HG02642 (cell line): ENCODE measurements around the gene CPEB2.

Source experiments
- ATAC-seq: cut with Tn5 transposase; IDR thresholded peaks from one replicate; pipeline ENCODE4 v1.9.1; 2021; ENCODE audit warnings: mild to moderate bottlenecking; ENCODE audit not compliant: unreplicated experiment, poor library complexity

The CPEB2 gene

DNA sequence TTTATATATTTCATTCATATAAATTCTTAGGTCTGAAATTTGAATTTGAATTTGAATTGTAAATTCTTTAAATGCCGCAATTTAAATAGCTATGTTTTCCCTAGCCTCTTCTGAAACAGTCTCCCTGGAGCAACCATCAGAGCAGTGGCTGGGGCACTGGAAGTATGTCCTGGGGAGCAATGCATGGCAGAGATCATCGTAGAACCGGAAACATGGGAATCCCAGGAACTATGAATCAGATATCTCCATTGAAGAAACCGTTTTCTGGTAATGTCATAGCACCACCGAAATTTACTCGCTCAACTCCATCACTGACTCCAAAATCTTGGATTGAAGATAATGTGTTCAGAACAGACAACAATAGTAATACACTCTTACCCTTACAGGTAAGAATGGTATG is 4.9 kb downstream of the CPEB2 start:
- ATAC-seq = no peak

DNA sequence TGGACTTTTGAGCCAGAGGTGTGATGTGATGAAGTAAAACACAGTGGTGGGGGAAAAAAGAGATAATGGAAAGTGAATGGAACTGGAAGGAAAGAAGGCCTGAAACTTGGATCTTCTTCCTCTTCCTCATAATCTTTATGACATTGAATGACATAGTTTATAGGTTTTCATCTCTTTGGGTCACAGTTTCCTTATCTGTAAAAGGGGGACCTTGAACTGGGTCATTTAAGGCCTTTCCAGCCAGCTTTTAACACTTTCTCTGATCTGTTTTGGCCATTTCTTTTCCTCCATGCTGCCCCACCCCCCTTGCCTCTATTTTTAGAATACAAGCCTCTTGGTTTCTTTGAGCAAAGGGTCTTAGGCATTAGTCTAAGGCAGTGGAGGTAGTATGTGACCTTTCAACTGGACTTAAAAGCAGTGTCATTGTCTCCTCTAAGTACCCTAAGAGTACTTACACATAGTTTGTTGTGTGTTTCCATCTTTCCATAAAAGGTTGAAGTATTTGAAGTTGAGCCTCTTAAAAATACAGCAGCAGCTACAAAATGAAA is 7.8 kb downstream of the CPEB2 start:
- no peak for ATAC-seq

DNA sequence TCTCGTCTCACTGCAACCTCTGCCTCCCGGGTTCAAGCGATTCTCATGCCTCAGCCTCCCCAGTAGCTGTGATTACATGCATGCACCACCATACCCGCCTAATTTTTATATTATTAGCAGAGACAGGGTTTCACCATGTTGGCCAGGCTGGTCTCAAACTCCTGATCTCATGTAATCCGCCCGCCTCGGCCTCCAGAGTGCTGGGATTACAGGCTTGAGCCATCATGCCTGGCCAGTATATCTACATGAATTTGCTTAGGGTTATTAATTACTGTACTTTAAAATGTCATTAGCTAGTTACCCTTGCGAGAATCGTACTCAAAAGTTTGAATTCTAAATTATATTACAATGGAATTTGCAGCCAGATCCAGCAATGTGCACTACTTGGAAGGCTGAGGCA is 8.9 kb downstream of the CPEB2 start:
- ATAC-seq = no peak

DNA sequence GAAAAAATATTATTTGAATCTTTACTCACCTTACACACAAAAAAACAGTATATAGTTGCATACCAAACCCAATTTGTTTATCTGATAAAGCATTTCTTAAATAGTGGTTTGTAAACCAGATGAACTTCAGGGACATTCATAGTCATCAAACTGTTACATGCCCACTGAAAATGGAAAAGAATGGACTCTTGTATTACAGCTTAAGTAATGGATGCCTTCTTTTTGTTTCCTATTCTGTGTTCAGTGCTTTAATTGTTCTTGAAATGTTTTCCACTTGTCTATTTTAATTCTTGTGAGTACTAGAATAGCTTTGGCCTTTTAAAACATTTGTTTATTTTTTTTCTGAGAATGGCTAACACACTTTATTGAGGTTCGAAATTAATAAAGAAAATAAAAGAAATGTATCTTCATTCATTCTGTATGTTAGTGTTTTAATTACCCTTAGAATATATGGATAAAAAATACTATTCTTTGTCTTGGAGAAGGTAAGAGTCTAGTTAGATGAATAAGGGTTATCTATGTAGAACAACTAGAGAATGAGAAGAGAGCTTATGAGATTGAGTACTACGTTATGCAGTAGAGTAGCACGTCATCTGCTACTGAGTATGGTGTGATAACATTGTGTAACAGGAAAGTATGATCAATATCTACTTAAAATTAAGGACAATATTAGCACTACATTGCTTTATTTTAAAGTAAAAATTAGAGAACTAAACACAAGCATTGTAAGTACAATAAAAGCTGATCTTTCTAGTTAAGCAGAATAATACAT is 9.9 kb downstream of the CPEB2 start:
- ATAC-seq = no peak

DNA sequence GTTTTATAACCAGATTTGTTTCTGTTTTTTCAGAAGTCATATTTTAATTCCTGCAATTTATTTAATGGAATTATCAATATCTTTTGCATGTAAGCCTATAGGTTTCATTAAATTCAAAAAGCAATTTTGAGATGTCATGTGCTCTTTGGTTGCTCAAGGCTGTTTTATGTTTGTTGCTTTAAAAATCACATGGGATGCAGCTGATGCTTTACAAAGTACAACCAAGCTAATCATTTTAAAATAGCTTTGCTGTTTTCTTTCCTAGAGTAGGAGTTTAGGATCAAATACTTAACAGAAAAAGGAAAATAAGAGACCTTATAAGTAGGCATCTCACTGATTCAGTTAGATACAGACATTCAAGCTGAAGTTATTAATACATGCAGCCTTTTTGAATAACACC is 11.3 kb downstream of the CPEB2 start:
- ATAC-seq = no peak

DNA sequence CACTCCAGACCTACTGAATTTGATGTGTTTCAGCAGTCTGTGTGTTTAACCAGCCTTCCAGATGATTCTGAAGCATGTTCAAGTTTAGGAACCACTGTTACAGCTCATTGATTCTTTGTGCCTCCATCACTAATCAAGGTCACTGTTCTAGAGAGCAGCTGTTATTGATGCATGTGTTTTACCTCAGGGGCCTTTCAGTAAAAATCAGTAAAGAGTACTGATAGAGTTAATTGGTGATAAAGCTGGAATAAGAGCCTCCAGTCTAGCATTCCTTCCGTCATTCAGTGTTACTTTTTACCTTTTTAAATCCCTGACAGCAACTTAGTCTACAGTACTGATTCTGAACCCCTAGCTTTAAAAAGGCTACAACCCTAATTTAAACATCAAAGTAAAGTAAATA is 12.9 kb downstream of the CPEB2 start:
- ATAC-seq = no peak

DNA sequence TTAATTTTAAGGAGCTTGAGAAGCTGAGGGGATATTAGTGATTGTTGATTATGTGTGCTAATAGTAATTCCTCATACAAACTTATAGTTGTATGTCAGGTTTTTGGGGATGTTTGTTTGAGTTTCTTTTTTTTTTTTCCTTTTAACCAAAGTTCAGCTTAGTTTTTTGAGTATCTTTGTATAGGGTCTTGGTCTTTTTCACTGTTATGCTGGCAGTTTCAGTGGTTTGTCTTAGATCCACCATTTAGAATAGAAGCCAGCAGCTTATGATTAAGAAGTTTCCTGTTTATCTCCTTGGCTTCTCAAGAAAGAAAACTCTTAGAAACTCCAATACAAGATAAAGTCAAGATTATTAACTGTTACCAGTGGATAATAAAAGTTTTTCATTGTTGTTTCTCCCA is 16.1 kb downstream of the CPEB2 start:
- no peak for ATAC-seq

DNA sequence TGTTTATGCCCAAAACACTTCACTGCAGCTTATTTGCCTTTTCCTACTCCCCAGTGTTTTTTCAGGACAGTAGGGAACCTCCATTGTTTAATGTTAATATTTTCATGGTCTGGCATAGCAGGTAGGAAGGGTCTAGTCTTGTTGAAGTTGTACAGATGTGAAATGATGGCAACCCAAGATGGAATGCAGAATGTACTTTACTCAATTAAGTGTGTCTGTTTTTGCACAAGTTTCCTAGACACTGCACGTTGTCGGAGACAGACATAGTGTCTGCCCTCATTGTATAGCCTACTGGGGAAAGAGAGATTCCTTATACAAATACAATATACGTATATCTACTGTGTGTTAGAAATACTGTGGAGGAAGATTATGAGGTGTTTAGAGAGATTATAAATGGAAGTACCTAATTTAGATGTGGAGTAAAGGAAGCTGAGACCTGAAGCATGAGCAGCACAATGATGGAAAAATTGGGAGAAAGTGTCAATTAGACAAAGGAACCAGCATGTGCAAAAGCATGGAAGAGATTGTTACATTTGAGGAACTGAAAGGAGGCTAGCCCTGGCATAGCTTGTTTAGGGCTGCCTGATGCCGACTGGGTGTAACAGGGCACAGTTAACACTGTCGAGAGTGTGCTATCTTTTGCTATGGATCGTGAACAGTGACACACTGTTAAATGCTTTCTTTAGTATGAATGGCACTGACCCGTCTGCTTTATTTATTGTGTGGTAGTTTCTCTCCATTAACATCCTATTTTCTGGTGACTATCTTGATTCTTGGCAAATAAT is 18.4 kb downstream of the CPEB2 start:
- ATAC-seq = peak; percentile 51

DNA sequence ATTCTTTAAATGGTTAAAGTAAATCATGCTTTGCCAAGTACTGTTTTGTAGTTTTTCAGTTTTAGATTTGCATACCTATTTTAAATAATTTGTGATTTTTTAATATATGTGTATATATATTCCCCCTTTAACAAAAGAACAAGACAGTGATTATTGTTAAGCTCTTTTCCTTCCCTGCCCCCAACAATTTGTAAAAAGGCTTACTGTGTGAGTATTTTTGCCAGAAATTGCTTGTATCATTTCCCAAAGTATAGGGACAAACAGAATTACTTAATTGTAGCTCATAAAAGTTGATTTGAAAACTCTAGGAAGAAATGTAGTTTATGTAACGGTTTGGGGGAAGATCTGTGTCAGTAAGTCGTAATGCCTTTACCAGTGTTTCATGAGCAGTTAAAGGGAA is 19.0 kb downstream of the CPEB2 start:
- no peak for ATAC-seq

DNA sequence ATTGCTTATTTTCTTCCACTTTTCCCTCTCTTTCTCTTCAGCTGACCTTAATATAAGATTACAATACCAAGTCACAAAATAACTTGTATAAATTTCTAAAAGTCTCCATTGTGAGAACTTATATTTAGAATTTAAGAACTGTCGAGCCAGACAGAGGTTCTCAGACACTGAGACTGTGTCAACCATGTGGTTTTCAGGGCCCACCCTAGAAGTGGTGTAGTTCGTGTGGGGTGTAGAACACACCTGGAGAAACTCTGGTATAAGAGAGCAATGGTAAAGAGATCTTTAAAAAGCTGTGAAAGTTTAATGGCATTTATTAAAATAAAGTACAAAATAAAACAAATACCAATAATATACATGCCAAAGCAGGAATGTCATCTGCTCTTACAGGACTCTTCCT is 19.7 kb downstream of the CPEB2 start:
- ATAC-seq = no peak

DNA sequence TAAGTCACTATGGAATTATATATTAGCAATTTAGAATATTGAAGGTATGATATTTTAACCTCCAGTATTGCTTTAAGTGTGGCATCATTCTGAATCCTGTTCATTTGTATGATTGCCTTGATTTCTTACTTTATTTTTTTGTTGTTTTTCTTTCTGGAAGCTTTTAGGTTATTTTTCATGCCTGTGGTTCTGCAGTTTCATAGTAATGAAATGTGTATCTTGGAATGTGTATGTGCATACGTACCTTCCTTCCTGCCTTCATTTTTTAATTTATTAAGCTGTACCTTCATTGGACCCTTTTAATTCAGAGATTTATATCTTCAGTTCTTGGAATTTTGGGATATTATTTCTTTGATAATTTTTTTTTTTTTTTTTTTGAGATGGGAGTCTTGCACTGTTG is 22.1 kb downstream of the CPEB2 start:
- no peak for ATAC-seq

DNA sequence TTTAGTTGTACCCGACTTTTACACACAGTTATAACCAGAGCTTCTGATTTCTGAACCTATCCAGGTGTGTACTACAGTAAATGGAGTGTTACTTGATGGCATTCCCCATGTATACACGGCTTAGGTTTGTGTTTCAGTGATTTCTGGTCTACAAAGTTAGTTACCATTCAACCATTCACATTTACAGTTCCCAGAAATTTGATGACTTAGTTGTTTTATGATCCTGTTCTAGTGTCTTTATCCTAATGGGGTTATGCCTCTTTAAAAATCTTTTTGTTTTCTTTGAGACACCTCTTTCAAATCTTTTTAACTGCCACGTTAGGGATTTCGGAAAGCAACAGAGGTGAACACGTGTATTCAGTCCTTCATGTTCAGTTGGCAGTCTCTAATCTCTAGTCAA is 23.4 kb downstream of the CPEB2 start:
- no peak for ATAC-seq

DNA sequence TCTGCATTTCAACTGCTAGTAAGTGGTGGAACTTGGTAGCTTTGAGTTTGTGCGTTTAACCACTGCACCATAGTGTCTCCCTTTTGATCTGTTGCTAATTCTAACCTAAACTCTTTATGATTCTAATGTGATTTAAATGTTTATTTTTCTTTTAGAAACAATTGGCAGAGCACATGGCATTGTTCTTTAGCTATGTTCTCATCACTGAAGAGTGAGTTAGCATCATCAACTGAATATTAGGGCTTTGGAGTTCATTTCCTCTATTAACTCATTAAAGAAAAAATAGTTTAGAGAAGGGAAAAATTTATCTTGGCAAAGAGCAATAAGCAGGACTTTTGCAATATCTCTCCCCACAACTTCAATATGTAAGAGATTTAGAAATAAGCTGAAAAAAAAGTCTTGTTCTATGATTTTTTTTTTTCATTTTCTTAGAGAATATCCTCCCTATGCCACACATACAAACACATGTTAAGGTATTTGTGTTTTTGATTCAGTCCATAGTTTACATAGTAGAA is 25.7 kb downstream of the CPEB2 start:
- ATAC-seq = no peak

DNA sequence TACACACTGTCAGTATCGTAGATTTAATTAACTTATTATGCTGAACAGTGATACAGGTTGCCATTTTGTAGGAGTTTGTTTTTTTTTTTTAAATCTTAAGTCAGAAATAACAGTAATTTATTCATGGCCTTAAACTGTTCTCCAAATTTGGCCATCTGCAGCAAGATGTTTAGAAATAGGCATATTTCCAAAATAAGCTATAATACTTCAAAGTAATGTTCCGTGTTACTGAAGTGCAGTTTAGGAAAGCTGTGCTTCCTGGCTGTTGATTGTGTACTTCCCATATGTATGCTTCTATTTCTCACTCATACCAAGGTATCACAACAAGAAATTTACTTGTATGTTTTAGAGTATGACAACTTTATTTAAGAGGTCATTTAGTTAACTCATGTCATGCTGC is 28.9 kb downstream of the CPEB2 start:
- no peak for ATAC-seq

DNA sequence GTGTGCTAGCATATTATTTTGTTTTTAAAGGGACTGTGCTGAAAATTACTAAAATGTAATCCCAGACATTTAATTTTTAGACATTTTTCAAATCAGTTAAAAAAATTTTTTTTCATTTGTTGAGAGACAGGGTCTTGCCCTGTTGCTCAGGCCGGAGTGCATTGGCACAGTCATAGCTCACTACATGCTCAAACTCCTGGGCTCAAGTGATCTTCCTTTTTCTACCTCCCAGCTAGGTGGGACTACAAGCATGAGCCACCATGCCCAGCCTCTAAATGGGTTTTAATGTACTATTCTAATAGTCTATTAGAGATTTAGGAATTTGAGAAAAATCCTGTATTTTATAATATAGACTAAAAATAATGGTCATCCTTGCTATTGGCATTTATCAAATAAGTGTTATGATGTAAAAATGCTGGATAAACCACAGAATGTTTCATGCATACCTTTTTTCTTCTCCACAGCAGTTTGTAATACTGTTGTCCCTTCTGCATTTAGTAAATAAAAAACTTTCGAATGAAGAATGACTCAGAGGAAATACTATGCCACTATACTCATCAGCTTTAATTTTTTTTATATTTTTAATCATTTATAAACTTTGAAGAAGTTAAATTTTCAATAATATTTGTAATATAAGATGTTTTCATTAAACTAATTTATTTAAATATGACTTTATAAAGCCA is 29.9 kb downstream of the CPEB2 start:
- no peak for ATAC-seq

DNA sequence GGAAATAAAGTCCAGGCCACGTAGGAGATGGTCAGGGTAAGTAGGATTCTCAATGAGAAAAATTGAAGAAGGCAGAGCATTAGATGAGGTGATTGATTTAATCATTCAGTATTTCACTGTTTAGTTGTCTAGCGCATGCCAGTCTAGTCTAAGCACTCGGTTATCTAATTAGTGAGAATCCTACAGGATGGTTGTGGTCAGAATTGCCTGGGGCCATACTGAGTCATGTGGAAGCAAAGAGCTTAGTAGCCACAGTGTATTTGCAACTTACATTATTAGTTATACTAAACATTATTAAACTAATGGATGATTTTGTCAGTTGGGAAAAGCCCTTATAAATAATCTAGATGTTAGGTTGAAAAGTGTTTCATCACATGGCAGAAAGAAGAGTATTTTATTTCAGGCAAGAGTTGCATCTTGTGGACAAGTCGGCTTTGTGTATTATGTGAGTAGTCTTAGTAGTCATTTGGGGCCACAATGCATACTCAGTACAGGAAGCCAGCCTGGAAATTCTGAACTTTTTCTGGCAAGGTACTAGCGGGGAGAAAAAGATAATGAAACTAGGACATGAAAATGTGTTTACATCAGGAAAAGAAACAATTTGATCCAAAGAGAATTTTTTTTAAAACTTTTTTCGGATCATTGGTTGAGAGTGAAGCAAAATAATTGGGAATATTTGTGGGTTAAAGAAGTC is 31.9 kb downstream of the CPEB2 start:
- no peak for ATAC-seq

DNA sequence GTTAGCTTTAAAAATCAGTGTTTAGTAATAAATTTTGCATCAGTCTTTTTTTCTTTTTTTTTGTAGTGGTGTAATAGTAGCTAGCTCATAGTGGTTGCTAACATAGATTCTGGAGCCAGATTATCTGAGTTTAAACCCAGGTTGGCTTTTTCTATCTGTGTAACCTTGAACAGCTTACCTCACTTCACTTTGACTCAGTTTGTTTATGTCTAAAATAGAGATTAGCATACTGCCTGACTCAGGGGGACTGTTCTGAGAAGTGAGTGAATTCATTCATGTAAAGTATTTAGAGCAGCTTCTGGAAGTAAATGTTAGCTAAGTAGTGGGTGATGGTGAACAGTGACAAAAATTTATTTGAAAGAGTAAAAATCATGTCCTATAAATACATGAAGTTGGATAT is 32.9 kb downstream of the CPEB2 start:
- ATAC-seq = no peak

DNA sequence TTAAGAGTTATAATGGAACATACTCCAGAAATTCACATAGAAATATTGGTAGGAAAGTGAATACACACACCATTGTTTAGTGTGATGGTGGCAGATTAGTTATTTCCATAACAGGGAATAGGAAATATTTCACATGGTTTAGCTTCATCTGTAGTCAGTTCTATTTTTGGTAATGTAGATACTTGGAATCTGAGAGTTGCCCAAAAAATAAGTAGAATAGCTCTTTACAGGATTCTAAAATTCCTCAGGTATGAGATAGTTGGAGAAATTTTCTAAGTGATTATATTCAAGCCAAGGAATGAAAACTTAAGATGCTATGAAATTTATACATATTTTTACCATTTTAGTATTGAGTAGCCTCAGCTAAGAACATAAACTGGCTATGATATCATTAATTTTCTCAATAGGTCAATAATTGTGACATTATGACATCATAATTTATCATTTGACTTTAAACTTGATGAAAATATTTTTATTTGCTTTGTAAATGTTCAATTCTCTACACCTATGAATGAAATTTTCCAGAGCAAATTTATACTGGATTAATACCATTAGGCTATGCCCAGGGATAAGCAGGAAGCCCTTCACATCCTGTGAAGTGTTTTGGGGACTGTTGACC is 35.8 kb downstream of the CPEB2 start:
- no peak for ATAC-seq

DNA sequence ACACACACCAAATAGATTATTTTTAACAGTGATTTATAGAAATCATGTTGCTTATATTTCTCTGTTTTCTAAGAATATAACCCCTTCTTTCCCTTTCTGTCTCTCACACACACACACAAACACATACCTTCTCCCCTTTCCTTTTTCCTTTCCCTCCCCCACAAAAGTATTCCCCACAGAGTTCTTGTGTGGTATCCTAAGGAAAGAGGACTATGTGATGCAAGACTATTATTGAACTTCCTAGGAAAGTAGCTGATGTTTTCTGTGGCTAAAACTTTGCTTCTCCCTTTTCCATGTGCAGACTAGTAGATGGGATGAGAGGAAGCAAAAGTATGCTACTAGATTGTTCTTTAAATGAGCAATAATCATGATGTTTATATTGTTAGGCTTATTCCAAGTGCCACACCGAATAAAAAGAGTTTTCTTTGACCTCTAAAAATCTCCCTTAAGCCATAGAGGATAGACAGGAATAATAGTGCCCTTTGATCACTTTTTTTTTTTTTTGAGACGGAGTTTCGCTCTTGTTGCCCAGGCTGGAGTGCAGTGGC is 38.7 kb downstream of the CPEB2 start:
- no peak for ATAC-seq
